HepG2 (cell line): ENCODE results near the gene CAGE1. TPM values are rescaled to one million over a fixed set of nuclear protein-coding genes. Genes with fewer than 3 reads are reported as not detected.

ENCODE experiments used
- CREB1 ChIP-seq, 2 experiments: fragments of 450-650 bp in 1 of 2; IDR thresholded peaks; 2 replicates each; pipeline ENCODE4 v1.6.1; 2016 to 2017; ENCODE audit warnings: control low read depth in 1 of 2, mild to moderate bottlenecking in 1 of 2, missing compliant biosample characterization in 1 of 2, missing genetic modification characterization in 1 of 2
- KDM5A ChIP-seq: fragments of 200-600 bp; sonication (generic); IDR thresholded peaks from 2 replicates; pipeline ENCODE4 v1.7.0; 2018; ENCODE audit warnings: antibody characterized with exemption, mild to moderate bottlenecking, low read length, borderline replicate concordance
- NBN ChIP-seq: fragments of 450-650 bp; conservative IDR thresholded peaks from 2 replicates; pipeline ENCODE4 v1.6.1; 2017
- PAXIP1 ChIP-seq: sonication (generic); formaldehyde crosslinking; conservative IDR thresholded peaks from 2 replicates; pipeline ENCODE4 v1.4.0; 2020; ENCODE audit warnings: mild to moderate bottlenecking, missing genetic modification reagents, moderate library complexity
- PTBP1 ChIP-seq: fragments of 200-400 bp; formaldehyde crosslinking; IDR thresholded peaks from 2 replicates; pipeline ENCODE4 v1.6.1; 2018; ENCODE audit warnings: low read length, low read depth; ENCODE audit not compliant: poor library complexity, severe bottlenecking
- SALL1 ChIP-seq: sonication (generic); formaldehyde crosslinking; IDR thresholded peaks from 2 replicates; pipeline ENCODE4 v1.8.0; 2022; ENCODE audit warnings: mild to moderate bottlenecking, missing genetic modification reagents
- SIN3A ChIP-seq: IDR thresholded peaks from 2 replicates; pipeline ENCODE4 v1.6.1; 2011; ENCODE audit warnings: low read depth, mild to moderate bottlenecking, control low read depth, low read length, borderline replicate concordance
- SOX5 ChIP-seq: IDR thresholded peaks from 2 replicates; pipeline ENCODE4 v1.6.1; 2016; ENCODE audit warnings: borderline replicate concordance
- ZBTB34 ChIP-seq: sonication (generic); formaldehyde crosslinking; IDR thresholded peaks from 2 replicates; pipeline ENCODE4 v1.8.0; 2022; ENCODE audit warnings: mild to moderate bottlenecking, missing genetic modification reagents
- ZC3H13 ChIP-seq: sonication (generic); formaldehyde crosslinking; IDR thresholded peaks from 2 replicates; pipeline ENCODE4 v1.8.1; 2023; ENCODE audit warnings: mild to moderate bottlenecking, missing genetic modification reagents, moderate library complexity
- ZFP1 ChIP-seq: IDR thresholded peaks from 2 replicates; pipeline ENCODE4 v1.6.1; 2016
- ZFP36L2 ChIP-seq: sonication (generic); formaldehyde crosslinking; IDR thresholded peaks from 2 replicates; pipeline ENCODE4 v1.4.0; 2020; ENCODE audit warnings: missing genetic modification reagents
- ZNF124 ChIP-seq: sonication (generic); formaldehyde crosslinking; IDR thresholded peaks from 2 replicates; pipeline ENCODE4 v1.4.0; 2020; ENCODE audit warnings: missing genetic modification reagents
- ZNF292 ChIP-seq: sonication (generic); formaldehyde crosslinking; IDR thresholded peaks from 2 replicates; pipeline ENCODE4 v1.8.1; 2022; ENCODE audit warnings: mild to moderate bottlenecking, low read depth, missing genetic modification reagents, borderline replicate concordance
- ZNF484 ChIP-seq: sonication (generic); formaldehyde crosslinking; IDR thresholded peaks from 2 replicates; pipeline ENCODE4 v1.5.1; 2020; ENCODE audit warnings: mild to moderate bottlenecking, low read depth, missing genetic modification reagents, borderline replicate concordance
- ZNF546 ChIP-seq: sonication (generic); formaldehyde crosslinking; conservative IDR thresholded peaks from 2 replicates; pipeline ENCODE4 v1.8.1; 2023; ENCODE audit warnings: mild to moderate bottlenecking, missing genetic modification reagents
- ZNF709 ChIP-seq: sonication (generic); formaldehyde crosslinking; IDR thresholded peaks from 2 replicates; pipeline ENCODE4 v1.5.0; 2020; ENCODE audit warnings: mild to moderate bottlenecking, missing genetic modification reagents
- ZNF737 ChIP-seq: sonication (generic); formaldehyde crosslinking; IDR thresholded peaks from 2 replicates; pipeline ENCODE4 v1.5.0; 2020; ENCODE audit warnings: missing genetic modification reagents, mild to moderate bottlenecking, borderline replicate concordance
- ZNF781 ChIP-seq: sonication (generic); formaldehyde crosslinking; IDR thresholded peaks from 2 replicates; pipeline ENCODE4 v1.5.1; 2020; ENCODE audit warnings: borderline replicate concordance, mild to moderate bottlenecking, missing genetic modification reagents; ENCODE audit errors: not compliant biosample characterization
- polyA plus RNA-seq, 8 experiments: library from polyadenylated mRNA; depleted of rRNA in 3 of 8; stranded (reverse) in 7 of 8; unstranded in 1 of 8; fragments of >200 nt; fragmentation: Illumina TruSeq in 4 of 8; extraction: Trizol in 4 of 8; gene quantifications; 2 replicates each; pipeline versions ENCODE4 v1.2.1 to v1.2.3, GENCODE V29; 2011 to 2016; ENCODE audit warnings: low read depth in 4 of 8, missing spikeins in 1 of 8, mixed read lengths in 1 of 8; ENCODE audit not compliant: insufficient read depth in 1 of 8
- total RNA-seq, 5 experiments: library from RNA; depleted of rRNA; stranded (reverse); fragments of >200 nt; fragmentation: Illumina TruSeq; extraction: Trizol; gene quantifications; 2 replicates each; pipeline ENCODE4 v1.2.3, GENCODE V29; 2016; ENCODE audit warnings: low read depth in 1 of 5
- TF ChIP-seq, protein P1 (sequence below): sonication (generic); formaldehyde crosslinking; IDR thresholded peaks from 2 replicates; pipeline ENCODE4 v1.5.0; 2020; ENCODE audit warnings: mild to moderate bottlenecking, missing genetic modification reagents
- TF ChIP-seq, protein P2 (sequence below): sonication (generic); formaldehyde crosslinking; IDR thresholded peaks from 2 replicates; pipeline ENCODE4 v1.4.0; 2020; ENCODE audit warnings: mild to moderate bottlenecking, missing genetic modification reagents
- TF ChIP-seq, protein P3 (sequence below): IDR thresholded peaks from 2 replicates; pipeline ENCODE4 v1.6.1; 2016; ENCODE audit warnings: missing genetic modification reagents, missing compliant biosample characterization

Gene CAGE1
- total and polyA plus RNA-seq, 2 of the 13 experiments (the other 11 are each of a cell fraction or from before 2014, with no cell fraction given), result 0.03 to 0.15 TPM

- TF ChIP-seq, protein P1, sequence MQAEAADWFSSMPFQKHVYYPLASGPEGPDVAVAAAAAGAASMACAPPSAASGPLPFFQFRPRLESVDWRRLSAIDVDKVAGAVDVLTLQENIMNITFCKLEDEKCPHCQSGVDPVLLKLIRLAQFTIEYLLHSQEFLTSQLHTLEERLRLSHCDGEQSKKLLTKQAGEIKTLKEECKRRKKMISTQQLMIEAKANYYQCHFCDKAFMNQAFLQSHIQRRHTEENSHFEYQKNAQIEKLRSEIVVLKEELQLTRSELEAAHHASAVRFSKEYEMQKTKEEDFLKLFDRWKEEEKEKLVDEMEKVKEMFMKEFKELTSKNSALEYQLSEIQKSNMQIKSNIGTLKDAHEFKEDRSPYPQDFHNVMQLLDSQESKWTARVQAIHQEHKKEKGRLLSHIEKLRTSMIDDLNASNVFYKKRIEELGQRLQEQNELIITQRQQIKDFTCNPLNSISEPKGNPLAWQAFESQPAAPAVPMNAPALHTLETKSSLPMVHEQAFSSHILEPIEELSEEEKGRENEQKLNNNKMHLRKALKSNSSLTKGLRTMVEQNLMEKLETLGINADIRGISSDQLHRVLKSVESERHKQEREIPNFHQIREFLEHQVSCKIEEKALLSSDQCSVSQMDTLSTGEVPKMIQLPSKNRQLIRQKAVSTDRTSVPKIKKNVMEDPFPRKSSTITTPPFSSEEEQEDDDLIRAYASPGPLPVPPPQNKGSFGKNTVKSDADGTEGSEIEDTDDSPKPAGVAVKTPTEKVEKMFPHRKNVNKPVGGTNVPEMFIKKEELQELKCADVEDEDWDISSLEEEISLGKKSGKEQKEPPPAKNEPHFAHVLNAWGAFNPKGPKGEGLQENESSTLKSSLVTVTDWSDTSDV (CRISPR knock-in tag), result no peak
- TF ChIP-seq ZNF292 (peak; percentile 60; the same call in 1 of the 2 replicates), KDM5A (no peak), ZNF781 (CRISPR knock-in tag) (no peak), ZNF737 (CRISPR knock-in tag) (no peak), ZFP1 (no peak), PTBP1 (no peak), NBN (no peak), ZNF484 (CRISPR knock-in tag) (no peak), ZNF709 (0 out of 2 replicates have a peak, but pooled peaks have one; percentile 31), SALL1 (CRISPR knock-in tag) (peak; percentile 26; the same call in 1 of the 2 replicates), SOX5 (CRISPR knock-in tag) (no peak), ZNF546 (CRISPR knock-in tag) (no peak), ZC3H13 (CRISPR knock-in tag) (no peak), ZFP36L2 (CRISPR knock-in tag) (no peak), ZNF124 (CRISPR knock-in tag) (no peak), PAXIP1 (CRISPR knock-in tag) (peak; percentile 55), CREB1 (IDR thresholded peaks at IDR 0.05) (no peak), CREB1 (CRISPR knock-in tag; IDR thresholded peaks at IDR 0.05) (peak; percentile 33; the same call in 1 of the 2 replicates), SIN3A (no peak), ZBTB34 (CRISPR knock-in tag) (no peak)
- TF ChIP-seq, protein P2, sequence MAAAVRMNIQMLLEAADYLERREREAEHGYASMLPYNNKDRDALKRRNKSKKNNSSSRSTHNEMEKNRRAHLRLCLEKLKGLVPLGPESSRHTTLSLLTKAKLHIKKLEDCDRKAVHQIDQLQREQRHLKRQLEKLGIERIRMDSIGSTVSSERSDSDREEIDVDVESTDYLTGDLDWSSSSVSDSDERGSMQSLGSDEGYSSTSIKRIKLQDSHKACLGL (CRISPR knock-in tag), result no peak
- TF ChIP-seq, protein P3, sequence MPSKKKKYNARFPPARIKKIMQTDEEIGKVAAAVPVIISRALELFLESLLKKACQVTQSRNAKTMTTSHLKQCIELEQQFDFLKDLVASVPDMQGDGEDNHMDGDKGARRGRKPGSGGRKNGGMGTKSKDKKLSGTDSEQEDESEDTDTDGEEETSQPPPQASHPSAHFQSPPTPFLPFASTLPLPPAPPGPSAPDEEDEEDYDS, result peak; percentile 23; the same call in 1 of the 2 replicates
These were observed 57.3 kb downstream of the CAGE1 start (continued) for GRCh38 chr6:7332090-7332745.
